ENCODE data around the gene AFG3L2.

The AFG3L2 gene

DNA sequence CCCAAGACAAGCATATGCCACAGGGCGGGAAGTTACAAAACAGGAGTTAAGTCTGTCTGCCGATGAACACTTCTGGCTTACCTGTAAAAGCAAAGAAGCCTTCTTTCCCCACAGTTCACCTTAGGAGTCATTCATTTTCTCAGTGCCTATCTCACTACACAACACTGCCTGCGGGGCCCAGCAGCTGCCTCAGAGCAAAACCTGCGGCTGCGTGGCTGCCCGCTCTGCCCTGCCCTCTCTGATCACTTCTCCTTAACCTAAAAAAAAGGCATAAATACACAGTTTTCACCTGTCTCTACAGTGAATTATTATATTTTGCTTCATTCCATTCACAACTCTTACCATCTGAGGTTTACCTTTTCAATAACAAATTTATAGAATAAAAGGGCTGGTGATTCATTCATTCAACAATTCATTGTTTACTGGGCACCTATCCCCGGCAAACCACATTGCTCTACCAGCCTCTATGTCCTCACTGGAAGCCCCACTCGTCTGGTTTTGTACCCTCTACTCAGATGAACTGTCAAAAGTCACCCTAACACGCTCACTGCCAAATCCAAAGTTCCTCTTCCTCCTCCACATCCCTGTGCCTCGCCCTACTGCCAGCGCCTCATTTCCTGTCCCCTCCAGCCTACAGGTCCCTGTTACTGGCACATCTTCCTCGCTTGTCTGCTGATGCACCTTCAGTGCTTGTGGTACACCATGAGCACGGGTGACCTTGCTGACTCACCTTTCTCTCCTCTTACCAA, 31.4 kb downstream of the AFG3L2 start:
- H3K4me3 ChIP-seq (replicated peaks; ENCODE audit: low read depth, low read length), result no peak overlapping the region
- no peak for DNase-seq (ENCODE audit: low read depth)
- TF ChIP-seq, protein P1, sequence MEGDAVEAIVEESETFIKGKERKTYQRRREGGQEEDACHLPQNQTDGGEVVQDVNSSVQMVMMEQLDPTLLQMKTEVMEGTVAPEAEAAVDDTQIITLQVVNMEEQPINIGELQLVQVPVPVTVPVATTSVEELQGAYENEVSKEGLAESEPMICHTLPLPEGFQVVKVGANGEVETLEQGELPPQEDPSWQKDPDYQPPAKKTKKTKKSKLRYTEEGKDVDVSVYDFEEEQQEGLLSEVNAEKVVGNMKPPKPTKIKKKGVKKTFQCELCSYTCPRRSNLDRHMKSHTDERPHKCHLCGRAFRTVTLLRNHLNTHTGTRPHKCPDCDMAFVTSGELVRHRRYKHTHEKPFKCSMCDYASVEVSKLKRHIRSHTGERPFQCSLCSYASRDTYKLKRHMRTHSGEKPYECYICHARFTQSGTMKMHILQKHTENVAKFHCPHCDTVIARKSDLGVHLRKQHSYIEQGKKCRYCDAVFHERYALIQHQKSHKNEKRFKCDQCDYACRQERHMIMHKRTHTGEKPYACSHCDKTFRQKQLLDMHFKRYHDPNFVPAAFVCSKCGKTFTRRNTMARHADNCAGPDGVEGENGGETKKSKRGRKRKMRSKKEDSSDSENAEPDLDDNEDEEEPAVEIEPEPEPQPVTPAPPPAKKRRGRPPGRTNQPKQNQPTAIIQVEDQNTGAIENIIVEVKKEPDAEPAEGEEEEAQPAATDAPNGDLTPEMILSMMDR (IDR thresholded peaks at IDR 0.05; ENCODE audit: low read length, missing control alignments), result no peak

- DNase-seq (ENCODE audit: low read depth), result no peak
- TF ChIP-seq, protein P1 (IDR thresholded peaks at IDR 0.05; ENCODE audit: low read length, missing control alignments), result no peak
- H3K4me3 ChIP-seq (replicated peaks; ENCODE audit: low read depth, low read length), result no peak overlapping the region
Measured at GRCh38 chr18:12342661-12343060, 34.4 kb downstream of the AFG3L2 start.

DNA sequence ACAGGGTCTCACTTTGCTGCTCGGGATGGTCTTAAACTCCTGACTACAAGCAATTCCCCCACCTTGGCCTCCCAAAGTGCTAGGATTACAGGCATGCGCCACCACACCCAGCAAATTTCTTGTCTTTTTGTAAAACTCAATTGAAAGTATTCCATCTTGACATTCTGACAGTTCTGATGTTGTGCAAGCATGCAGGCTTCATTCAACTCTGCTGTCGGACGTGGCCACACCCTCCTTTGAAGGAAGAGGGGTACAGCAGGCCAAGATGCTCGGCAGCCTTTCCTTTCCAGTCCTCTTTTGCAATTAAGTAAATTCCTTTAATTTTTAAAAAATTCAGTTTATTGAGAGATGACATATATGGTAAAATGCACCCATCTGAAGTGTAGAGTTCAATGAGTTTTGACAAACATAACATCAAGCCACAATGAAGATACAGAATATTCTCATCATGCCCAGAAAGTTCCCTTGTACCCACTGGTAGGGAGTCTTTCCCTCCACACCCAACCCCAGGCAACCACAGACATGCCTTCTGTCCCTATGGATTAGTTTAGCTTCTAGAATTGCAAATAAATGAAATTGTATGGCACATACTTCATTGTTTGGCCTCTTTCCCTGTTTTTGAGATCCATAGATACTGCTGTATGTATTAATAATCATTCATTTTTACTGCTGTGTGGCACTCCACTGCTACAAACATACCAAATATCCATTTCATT, 35.9 kb downstream of the AFG3L2 start:
- TF ChIP-seq, protein P1 (IDR thresholded peaks at IDR 0.05; ENCODE audit: low read length, missing control alignments), result no peak
- no peak overlapping the region for H3K4me3 ChIP-seq (replicated peaks; ENCODE audit: low read depth, low read length)
- DNase-seq (ENCODE audit: low read depth), result no peak

DNA sequence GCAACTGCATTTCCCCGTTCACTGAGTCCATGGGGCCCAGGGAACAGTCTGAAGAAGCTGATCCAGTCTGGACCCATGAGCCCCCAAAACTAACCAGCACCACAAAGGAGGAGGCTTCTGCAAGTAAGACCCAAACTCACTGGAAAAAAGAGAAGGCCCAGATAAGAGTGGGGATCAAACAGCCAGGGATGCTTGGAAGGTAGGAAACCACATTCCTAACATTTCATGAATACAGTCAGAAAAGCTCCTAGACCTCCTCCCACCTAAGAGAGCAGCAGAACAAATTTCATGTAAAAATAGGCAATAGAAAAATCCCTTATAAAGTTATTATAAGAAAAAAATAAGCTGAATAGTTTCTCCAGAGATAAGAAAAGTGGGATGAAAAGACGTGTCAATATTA, 38.6 kb downstream of the AFG3L2 start:
- no peak for DNase-seq (ENCODE audit: low read depth)
- H3K4me3 ChIP-seq (replicated peaks; ENCODE audit: low read depth, low read length), result no peak overlapping the region
- TF ChIP-seq, protein P1 (IDR thresholded peaks at IDR 0.05; ENCODE audit: low read length, missing control alignments), result no peak

GRCh38 chr18:12336887-12337286, 40.1 kb downstream of the AFG3L2 start:
- DNase-seq (ENCODE audit: low read depth), result no peak
- TF ChIP-seq, protein P1 (IDR thresholded peaks at IDR 0.05; ENCODE audit: low read length, missing control alignments), result no peak

GRCh38 chr18:12336171-12336613, 40.8 kb downstream of the AFG3L2 start:
- no peak overlapping the region for H3K4me3 ChIP-seq (replicated peaks; ENCODE audit: low read depth, low read length)
- no peak for DNase-seq (ENCODE audit: low read depth)
- TF ChIP-seq, protein P1 (IDR thresholded peaks at IDR 0.05; ENCODE audit: low read length, missing control alignments), result no peak

More at GRCh38 chr18:12336887-12337286, 40.1 kb downstream of the AFG3L2 start:
- H3K4me3 ChIP-seq (replicated peaks; ENCODE audit: low read depth, low read length), result no peak overlapping the region

Data from fibroblast of pulmonary artery (primary cell).